GM23248 (cell line): Measurements from ENCODE around the gene ABCC3. TPM values are rescaled to one million over a fixed set of nuclear protein-coding genes. Genes with fewer than 3 reads are reported as not detected.

Experiments used
- DNase-seq: peaks from one replicate; pipeline ENCODE4 v3.0.0-alpha.2; 2015
- H2AFZ ChIP-seq: fragments of 200-600 bp; sonication (generic); 2 replicates; pipeline ENCODE4 v1.6.1; 2016; ENCODE audit warnings: antibody characterized with exemption
- H3F3A ChIP-seq: fragments of 200-600 bp; sonication (generic); 2 replicates; pipeline ENCODE4 v1.6.1; 2016; ENCODE audit warnings: mild to moderate bottlenecking, antibody characterized with exemption, mixed run types; ENCODE audit not compliant: insufficient read depth
- H3K27ac ChIP-seq: fragments of 200-600 bp; sonication (generic); 2 replicates; pipeline ENCODE4 v1.5.1; 2016; ENCODE audit warnings: mild to moderate bottlenecking
- H3K27me3 ChIP-seq: fragments of 200-600 bp; sonication (generic); replicated peaks from 2 replicates; pipeline ENCODE4 v1.6.1; 2016; ENCODE audit warnings: mild to moderate bottlenecking; ENCODE audit not compliant: insufficient read depth
- H3K36me3 ChIP-seq: fragments of 200-600 bp; sonication (generic); 2 replicates; pipeline ENCODE4 v1.6.1; 2016; ENCODE audit warnings: low read depth, mild to moderate bottlenecking
- H3K4me1 ChIP-seq: fragments of 200-600 bp; sonication (generic); 2 replicates; pipeline ENCODE4 v1.6.1; 2016; ENCODE audit warnings: mild to moderate bottlenecking; ENCODE audit not compliant: insufficient read depth
- H3K4me2 ChIP-seq: fragments of 200-600 bp; sonication (generic); one replicate; pipeline ENCODE4 v1.6.1; 2016; ENCODE audit warnings: mild to moderate bottlenecking; ENCODE audit not compliant: unreplicated experiment
- H3K4me3 ChIP-seq: fragments of 200-600 bp; sonication (generic); 2 replicates; pipeline ENCODE4 v1.5.1; 2016; ENCODE audit warnings: mild to moderate bottlenecking
- H3K79me2 ChIP-seq: fragments of 200-600 bp; sonication (generic); 2 replicates; pipeline ENCODE4 v1.6.1; 2016; ENCODE audit warnings: mild to moderate bottlenecking; ENCODE audit not compliant: insufficient read depth
- H3K9ac ChIP-seq: fragments of 200-600 bp; sonication (generic); 2 replicates; pipeline ENCODE4 v1.6.1; 2016; ENCODE audit warnings: mild to moderate bottlenecking
- H3K9me2 ChIP-seq: fragments of 200-600 bp; sonication (generic); 2 replicates; pipeline ENCODE4 v1.6.1; 2016; ENCODE audit warnings: mixed run types, mild to moderate bottlenecking, moderate library complexity; ENCODE audit not compliant: insufficient read depth
- H3K9me3 ChIP-seq: fragments of 200-600 bp; sonication (generic); one replicate; pipeline ENCODE4 v1.6.1; 2017; ENCODE audit warnings: low read depth
- H4K20me1 ChIP-seq: fragments of 200-600 bp; sonication (generic); 2 replicates; pipeline ENCODE4 v1.6.0; 2016; ENCODE audit not compliant: insufficient read depth
- EZH2 ChIP-seq: fragments of 200-600 bp; sonication (generic); IDR thresholded peaks from 2 replicates; pipeline ENCODE4 v1.6.1; 2018; ENCODE audit warnings: antibody characterized with exemption, mild to moderate bottlenecking; ENCODE audit not compliant: insufficient read depth, poor library complexity, severe bottlenecking
- EZH2phosphoT487 ChIP-seq: fragments of 200-600 bp; sonication (generic); IDR thresholded peaks from 2 replicates; pipeline ENCODE4 v1.6.1; 2018; ENCODE audit warnings: antibody characterized with exemption, moderate library complexity, mild to moderate bottlenecking, low read depth; ENCODE audit not compliant: insufficient read depth
- WGBS, 2 experiments: methylation state at CpG; one replicate each; pipeline ENCODE4 v1.1.6; 2015 to 2017; ENCODE audit warnings: low lambda C conversion rate in 2 of 2, low coverage in 1 of 2; ENCODE audit errors: missing lambda C conversion rate in 2 of 2; 5-methylcytosine and 5-hydroxymethylcytosine counted together
- in situ Hi-C: fragments of 300-500 bp; cut with MboI; formaldehyde crosslinking; loops from 2 replicates; pipeline ENCODE4 v1.15.0; 2020
- polyA plus RNA-seq: library from polyadenylated mRNA; unstranded; fragments of >200 nt; fragmentation: Nextera tagmentation; extraction: Ambion mirVana; gene quantifications from 2 replicates; pipeline ENCODE4 v1.2.1, GENCODE V29; 2016
- small RNA-seq: library from RNA; depleted of rRNA; stranded (forward); fragments of <200 nt; gene quantifications from one replicate; pipeline ENCODE3, GENCODE V24; 2014; ENCODE audit warnings: low read depth, low replicate concordance
- total RNA-seq: library from RNA; depleted of rRNA; stranded (reverse); fragments of >200 nt; shearing (Covaris generic); gene quantifications from 2 replicates; pipeline ENCODE4 v1.2.3, GENCODE V29; 2014; rRNA removed

The ABCC3 gene
- total and polyA plus RNA-seq, 2 experiments from 2014 or later = 32.0 to 38.5 TPM

- peaks cover 100% of the 10 kb centered on the region for H3K79me2 ChIP-seq
- 82 to 95% methylated on average over 2 to 3 of the region's 3 CpGs for WGBS, 2 experiments
- H3K4me2 ChIP-seq = no peak overlapping the region
- H3K4me1 ChIP-seq = peaks cover 21% of the 10 kb centered on the region
- no peaks in the 10 kb centered on the region for H3K9me2 ChIP-seq
- no peaks in the 10 kb centered on the region for H3K27me3 ChIP-seq
- H3K4me3 ChIP-seq = no peak overlapping the region
- H3K27ac ChIP-seq = no peak overlapping the region
- peaks cover 32% of the 10 kb centered on the region; the same call in 1 of the 2 replicates for H4K20me1 ChIP-seq
- TF ChIP-seq EZH2phosphoT487 (no peak), EZH2 (no peak)
- no peak overlapping the region for H2AFZ ChIP-seq
- in situ Hi-C loops = no loop called here
- H3K9me3 ChIP-seq = no peaks in the 10 kb centered on the region
- no peak for DNase-seq
- peaks cover 25% of the 10 kb centered on the region for H3K36me3 ChIP-seq
- no peak overlapping the region for H3K9ac ChIP-seq
- H3F3A ChIP-seq = peaks cover 18% of the 10 kb centered on the region; the same call in 1 of the 2 replicates
Observed at GRCh38 chr17:50735287-50735686, 100.6 kb downstream of the ABCC3 start.

DNA sequence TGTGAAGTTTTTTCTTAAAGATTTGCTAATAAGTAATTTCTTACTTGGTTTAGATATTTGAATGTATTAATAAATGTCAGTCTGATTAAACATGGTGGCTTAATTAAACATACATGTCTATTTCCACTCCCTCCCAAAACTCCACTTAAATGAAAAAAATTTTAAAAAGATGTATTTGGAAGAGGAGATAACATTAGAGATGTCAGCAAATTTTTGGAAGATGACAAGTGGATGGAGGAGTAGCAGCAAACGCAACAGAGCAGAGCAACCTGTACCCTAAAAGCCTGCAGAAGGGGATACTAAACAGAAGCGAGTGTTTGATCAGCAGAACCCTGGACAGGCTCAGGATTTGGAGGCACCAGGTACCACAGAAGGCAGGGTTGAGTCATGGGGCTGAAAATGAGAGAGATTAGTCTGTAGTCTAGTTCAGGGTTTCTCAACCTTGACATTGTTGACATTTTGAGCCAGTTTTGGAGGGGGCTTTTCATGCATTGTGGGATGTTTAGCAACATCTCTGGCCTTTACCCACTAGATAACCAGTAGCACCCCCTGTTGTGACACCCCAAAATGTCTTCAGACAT lies 102.5 kb downstream of the ABCC3 start:
- H3F3A ChIP-seq = peaks cover 8% of the 10 kb centered on the region; the same call in 1 of the 2 replicates
- H3K9me2 ChIP-seq = no peaks in the 10 kb centered on the region
- 74 to 87% methylated on average over 2 of the region's 2 CpGs for WGBS, 2 experiments
- H3K9me3 ChIP-seq = no peaks in the 10 kb centered on the region
- H3K9ac ChIP-seq = no peak overlapping the region
- DNase-seq = no peak
- H3K4me3 ChIP-seq = no peak overlapping the region
- H3K79me2 ChIP-seq = peaks cover 100% of the 10 kb centered on the region
- H3K27me3 ChIP-seq = no peaks in the 10 kb centered on the region
- H3K4me1 ChIP-seq = peaks cover 7% of the 10 kb centered on the region
- H4K20me1 ChIP-seq = peaks cover 15% of the 10 kb centered on the region; the same call in 1 of the 2 replicates
- in situ Hi-C loops = no loop called here
- no peak overlapping the region for H3K4me2 ChIP-seq
- TF ChIP-seq EZH2 (no peak), EZH2phosphoT487 (no peak)
- no peak overlapping the region for H3K27ac ChIP-seq
- no peak overlapping the region for H2AFZ ChIP-seq
- H3K36me3 ChIP-seq = peaks cover 43% of the 10 kb centered on the region

DNA sequence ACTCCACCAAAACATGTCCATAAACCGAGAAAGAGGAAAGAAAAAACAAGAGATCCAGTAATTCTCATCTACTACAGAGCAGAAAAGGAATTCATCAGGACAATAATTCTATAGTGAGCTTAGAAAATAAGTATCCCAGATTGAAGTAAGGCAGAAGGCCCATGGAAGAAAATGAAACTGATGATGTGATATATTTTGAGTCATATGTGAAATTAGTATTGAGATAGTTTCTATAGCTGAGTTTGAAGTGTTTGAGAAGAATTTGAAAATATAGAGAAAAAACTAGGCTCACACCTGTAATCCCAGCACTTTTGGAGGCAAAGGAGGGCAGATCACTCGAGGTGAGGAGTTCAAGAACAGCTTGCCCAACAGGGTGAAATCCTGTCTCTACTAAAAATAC lies 104.4 kb downstream of the ABCC3 start:
- H3K27ac ChIP-seq = peak overlapping the region; percentile 17; the same call in 1 of the 2 replicates
- H3K36me3 ChIP-seq = peaks cover 62% of the 10 kb centered on the region
- H3K9me2 ChIP-seq = no peaks in the 10 kb centered on the region
- peaks cover 7% of the 10 kb centered on the region for H3K4me1 ChIP-seq
- H3F3A ChIP-seq = peaks cover 8% of the 10 kb centered on the region; the same call in 1 of the 2 replicates
- in situ Hi-C loops = no loop called here
- H3K27me3 ChIP-seq = no peaks in the 10 kb centered on the region
- no peaks in the 10 kb centered on the region for H3K9me3 ChIP-seq
- no peak overlapping the region for H3K4me2 ChIP-seq
- no peak overlapping the region for H3K9ac ChIP-seq
- no peak for DNase-seq
- no peak overlapping the region for H2AFZ ChIP-seq
- no peak overlapping the region for H3K4me3 ChIP-seq
- peaks cover 100% of the 10 kb centered on the region for H3K79me2 ChIP-seq
- peaks cover 14% of the 10 kb centered on the region; the same call in 1 of the 2 replicates for H4K20me1 ChIP-seq
- TF ChIP-seq EZH2phosphoT487 (no peak), EZH2 (no peak)
- WGBS, 2 experiments = 54 to 60% methylated on average over 2 of the region's 2 CpGs

Small RNAs within 50 kb of the gene (small RNA-seq; reads per million reads assigned to genes)
- not detected for gene RF00019

Other genes with a start within 250 kb of the ABCC3 start
- 144 and 164 TPM in 2 replicates for gene LRRC59, start 237.4 kb upstream of the ABCC3 start, total RNA-seq
- gene LRRC59, start 237.4 kb upstream of the ABCC3 start, polyA plus RNA-seq = 110 and 111 TPM in 2 replicates
- gene ACSF2, start 208.7 kb upstream of the ABCC3 start, total RNA-seq = 8.6 and 18.7 TPM in 2 replicates
- gene ACSF2, start 208.7 kb upstream of the ABCC3 start, polyA plus RNA-seq = 3.2 and 3.7 TPM in 2 replicates
- not detected in 2 replicates for gene CHAD, start 166.0 kb upstream of the ABCC3 start, total RNA-seq
- not detected in 2 replicates for gene CHAD, start 166.0 kb upstream of the ABCC3 start, polyA plus RNA-seq
- gene RSAD1, start 156.0 kb upstream of the ABCC3 start, total RNA-seq = 19.3 and 19.8 TPM in 2 replicates
- 22.4 and 23.9 TPM in 2 replicates for gene RSAD1, start 156.0 kb upstream of the ABCC3 start, polyA plus RNA-seq
- 0.32 and 0.89 TPM in 2 replicates for gene MYCBPAP, start 126.4 kb upstream of the ABCC3 start, total RNA-seq
- 0.79 and 1.4 TPM in 2 replicates for gene MYCBPAP, start 126.4 kb upstream of the ABCC3 start, polyA plus RNA-seq
- gene EPN3, start 102.1 kb upstream of the ABCC3 start, total RNA-seq = not detected in 2 replicates
- gene EPN3, start 102.1 kb upstream of the ABCC3 start, polyA plus RNA-seq = 0.13 TPM in 1 of 2 replicates, not detected in the other
- gene SPATA20, start 87.7 kb upstream of the ABCC3 start, total RNA-seq = 146 TPM in 2 replicates
- 89.9 and 91.2 TPM in 2 replicates for gene SPATA20, start 87.7 kb upstream of the ABCC3 start, polyA plus RNA-seq
- gene CACNA1G, start 74.2 kb upstream of the ABCC3 start, total RNA-seq = 0.13 and 0.97 TPM in 2 replicates
- gene CACNA1G, start 74.2 kb upstream of the ABCC3 start, polyA plus RNA-seq = 0.06 and 0.16 TPM in 2 replicates
- 35.5 and 36.5 TPM in 2 replicates for gene ANKRD40, start 73.0 kb downstream of the ABCC3 start, total RNA-seq
- gene ANKRD40, start 73.0 kb downstream of the ABCC3 start, polyA plus RNA-seq = 20.1 and 20.2 TPM in 2 replicates
- 57.5 and 59.1 TPM in 2 replicates for gene LUC7L3, start 84.7 kb downstream of the ABCC3 start, total RNA-seq
- 100 and 138 TPM in 2 replicates for gene LUC7L3, start 84.7 kb downstream of the ABCC3 start, polyA plus RNA-seq
- gene ANKRD40CL, start 132.6 kb downstream of the ABCC3 start, total RNA-seq = not detected in 2 replicates
- not detected in 2 replicates for gene ANKRD40CL, start 132.6 kb downstream of the ABCC3 start, polyA plus RNA-seq
- not detected in 2 replicates for gene WFIKKN2, start 200.7 kb downstream of the ABCC3 start, total RNA-seq
- not detected in 2 replicates for gene WFIKKN2, start 200.7 kb downstream of the ABCC3 start, polyA plus RNA-seq
- gene TOB1, start 231.5 kb downstream of the ABCC3 start, total RNA-seq = 6.7 and 8.4 TPM in 2 replicates
- 93.8 and 96.4 TPM in 2 replicates for gene TOB1, start 231.5 kb downstream of the ABCC3 start, polyA plus RNA-seq